GM19463 (cell line): ENCODE data around the gene RUBCN.
"Not testable (repeated sequence)": the region's sequence is repeated elsewhere in the genome, so short reads cannot be mapped to it uniquely, and the experiment has no call there.

Source experiments
- ATAC-seq: cut with Tn5 transposase; IDR thresholded peaks from one replicate; pipeline ENCODE4 v1.9.1; 2021; ENCODE audit warnings: mild to moderate bottlenecking, moderate library complexity; ENCODE audit not compliant: unreplicated experiment

Gene RUBCN

DNA sequence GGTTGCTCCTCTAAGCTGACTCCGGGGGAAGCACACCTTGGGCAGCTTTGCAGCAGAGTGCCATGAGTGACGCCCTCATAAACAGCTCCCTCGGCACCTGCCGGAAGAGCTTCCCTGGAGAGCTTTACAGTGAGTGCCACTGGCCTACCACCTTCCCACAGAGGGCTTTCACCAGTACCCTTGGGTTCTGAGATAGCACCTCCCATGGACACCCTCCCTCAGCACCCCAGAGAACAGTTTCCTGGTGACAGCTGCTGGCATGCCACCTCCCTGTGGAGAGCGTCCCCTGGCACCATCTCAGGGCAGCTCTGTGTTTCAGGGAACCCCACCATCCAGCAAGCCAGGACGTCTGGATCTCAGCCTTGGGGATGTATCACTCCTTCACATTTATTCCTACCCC is 49.1 kb downstream of the RUBCN start:
- ATAC-seq: no peak

- ATAC-seq: no peak
These were observed 49.8 kb downstream of the RUBCN start for GRCh38 chr3:197686899-197687298.

- ATAC-seq: no peak
These were observed 51.2 kb downstream of the RUBCN start for GRCh38 chr3:197685546-197685945.

DNA sequence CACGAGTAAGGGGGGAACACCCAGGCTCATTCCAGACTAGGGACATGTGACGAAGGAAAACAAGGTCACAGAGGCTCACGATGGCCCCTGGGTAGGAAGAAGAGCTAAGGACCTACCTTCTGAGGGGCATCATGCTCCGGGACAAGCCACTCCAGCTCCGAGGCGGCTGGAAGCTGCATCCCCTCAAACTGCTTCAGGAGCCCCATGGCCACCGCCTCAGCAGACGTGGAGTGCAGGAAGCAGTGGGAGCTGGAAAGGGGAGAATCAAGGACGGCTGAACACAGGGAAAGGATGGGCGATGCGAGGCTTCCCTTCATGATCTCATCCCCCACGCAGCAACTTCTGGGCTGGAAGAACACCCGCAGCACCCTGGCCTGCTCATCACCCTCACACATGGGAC is 53.5 kb downstream of the RUBCN start:
- ATAC-seq: no peak

- no peak for ATAC-seq
These were observed 54.0 kb downstream of the RUBCN start for GRCh38 chr3:197682713-197683112.

GRCh38 chr3:197680955-197681521 is 55.7 kb downstream of the RUBCN start:
- no peak for ATAC-seq

DNA sequence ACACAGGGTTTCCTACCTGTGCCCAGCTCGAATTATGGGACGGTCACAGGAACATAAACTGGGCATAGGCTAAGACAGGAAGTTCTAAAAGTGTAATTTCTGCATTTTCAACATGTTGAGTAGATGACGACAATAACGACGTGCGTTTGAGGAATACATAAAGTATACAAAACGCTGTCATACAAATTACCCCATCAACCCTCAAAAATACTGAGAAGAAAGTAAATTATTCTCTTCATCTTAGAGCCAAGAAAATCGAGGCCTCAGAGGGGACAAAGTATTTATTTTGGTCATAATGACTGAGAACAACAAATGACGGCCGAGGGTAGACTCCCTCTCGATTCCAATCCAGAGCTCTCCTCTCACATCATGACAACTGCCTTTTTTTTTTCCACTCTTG is 60.8 kb downstream of the RUBCN start:
- ATAC-seq: no peak

- ATAC-seq: no peak
These were observed 61.2 kb downstream of the RUBCN start for GRCh38 chr3:197675563-197675860.

DNA sequence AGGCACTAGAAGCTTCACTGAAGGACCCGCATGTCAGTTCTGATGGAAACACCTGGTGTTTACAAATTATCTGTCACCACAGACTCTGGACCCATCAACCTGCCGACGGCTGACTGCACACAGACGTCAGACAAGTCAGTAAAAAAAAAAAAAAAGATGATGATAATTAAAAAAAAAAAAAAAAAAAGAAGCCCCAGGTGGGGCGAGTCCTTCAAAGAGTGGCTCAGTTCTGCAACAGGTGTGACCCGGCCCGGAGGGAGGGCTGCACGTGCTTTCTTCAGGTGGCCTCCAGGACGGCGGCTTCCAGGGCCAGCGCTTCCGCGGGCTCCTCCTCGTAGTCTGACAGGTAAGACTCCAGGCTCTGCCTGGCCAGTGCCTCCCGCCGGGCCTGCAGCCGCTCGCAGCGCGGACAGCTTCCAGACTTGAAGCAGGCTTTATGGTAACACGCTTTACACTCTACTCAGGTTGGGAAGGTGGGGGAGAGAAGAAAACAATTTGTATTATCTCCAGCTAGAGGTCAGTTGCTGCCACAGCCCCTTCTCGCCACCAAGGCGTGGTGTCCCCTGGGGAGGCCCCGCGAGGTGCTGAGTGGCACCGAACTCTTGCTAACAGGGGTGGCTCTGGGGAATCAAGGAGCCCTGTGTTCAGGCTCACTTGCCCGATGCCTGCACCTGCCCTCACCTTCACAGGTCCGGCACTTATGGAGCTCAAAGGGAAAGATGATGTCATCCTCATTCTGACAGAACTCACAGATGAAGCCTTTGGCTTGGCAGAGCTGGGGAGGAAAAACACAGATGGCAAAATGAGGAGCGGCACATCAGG is 61.8 kb downstream of the RUBCN start:
- ATAC-seq: no peak

DNA sequence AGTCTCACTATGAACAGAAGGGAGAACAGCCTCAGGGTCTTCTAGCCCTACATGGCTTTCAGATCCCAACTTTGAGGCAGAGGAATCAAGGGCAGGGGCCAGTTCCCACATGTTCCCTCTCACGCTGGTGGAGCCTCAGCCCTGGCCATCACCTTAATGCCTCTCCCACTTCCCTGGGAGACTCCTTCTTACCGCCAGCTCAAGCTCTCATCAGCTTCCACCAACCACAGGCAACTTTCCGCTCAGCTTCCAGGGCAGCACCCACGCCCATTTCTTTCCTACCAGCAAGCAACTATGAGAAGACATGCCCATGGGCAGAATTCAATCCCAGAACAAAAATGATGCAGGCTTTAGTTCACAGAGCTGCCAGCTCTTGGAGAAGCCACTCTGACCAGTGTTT is 63.5 kb downstream of the RUBCN start:
- no peak for ATAC-seq

GRCh38 chr3:197670361-197670760 is 66.3 kb downstream of the RUBCN start:
- no peak for ATAC-seq

GRCh38 chr3:197667968-197668367 is 68.7 kb downstream of the RUBCN start:
- no peak for ATAC-seq

DNA sequence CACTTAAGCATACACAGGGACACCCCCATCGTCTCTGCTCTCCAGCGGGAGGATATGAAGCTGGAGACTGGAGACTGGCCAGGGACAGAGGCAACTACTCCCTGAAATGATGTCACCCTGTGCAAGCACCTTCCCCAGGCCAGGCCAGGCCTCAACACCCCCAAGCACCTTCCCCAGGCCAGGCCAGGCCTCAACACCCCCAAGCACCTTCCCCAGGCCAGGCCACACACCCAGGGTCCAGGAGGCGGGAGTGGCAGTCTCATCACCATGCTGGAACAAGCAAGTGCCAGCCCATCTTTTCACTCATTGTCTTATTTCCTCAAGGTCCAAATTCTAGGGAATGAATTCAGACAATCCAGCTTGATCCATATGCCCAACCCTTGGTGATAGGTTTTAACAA is 69.4 kb downstream of the RUBCN start:
- not testable (repeated sequence) for ATAC-seq

- ATAC-seq: not testable (repeated sequence)
These were observed 70.4 kb downstream of the RUBCN start for GRCh38 chr3:197666221-197666842.

DNA sequence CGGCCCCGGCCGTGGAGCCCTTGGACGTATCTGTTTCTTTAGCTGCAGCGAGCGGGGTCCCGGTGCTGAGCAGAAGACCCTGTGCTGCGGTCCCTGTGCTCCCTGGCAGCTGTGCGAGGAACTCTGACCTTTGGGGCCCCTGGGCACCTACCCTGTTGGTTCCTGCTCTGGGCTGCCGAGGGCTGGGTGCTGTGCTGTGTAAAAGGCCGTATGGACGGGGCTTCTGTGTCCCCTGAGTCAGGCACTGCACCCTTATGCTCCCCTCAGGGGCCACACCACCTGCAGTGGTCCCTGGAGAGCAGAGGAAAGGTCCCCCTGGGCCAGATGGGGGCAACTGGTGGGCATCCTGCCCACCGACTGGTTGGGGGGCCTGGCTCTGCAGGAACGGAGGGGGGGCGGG is 71.2 kb downstream of the RUBCN start:
- ATAC-seq: peak; percentile 6

DNA sequence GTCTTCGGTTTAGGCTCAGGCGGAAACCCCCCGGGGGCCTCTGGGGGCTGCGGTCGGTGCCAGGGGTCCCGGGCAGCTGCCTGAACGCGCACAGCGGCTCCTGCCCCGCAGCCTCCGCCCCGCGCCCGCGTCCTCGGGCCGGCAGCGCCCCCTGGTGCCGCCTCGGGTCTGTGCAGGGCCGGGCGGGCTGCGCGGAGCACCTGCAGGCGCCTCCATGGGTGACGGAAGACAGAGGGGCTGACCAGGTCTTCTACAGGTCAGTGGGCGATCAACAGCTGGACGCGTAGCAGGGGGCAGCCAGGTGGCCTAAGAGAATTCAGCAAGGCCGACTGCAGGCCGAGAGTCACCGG is 71.6 kb downstream of the RUBCN start:
- ATAC-seq: peak; percentile 89

GRCh38 chr3:197664414-197665141 is 72.1 kb downstream of the RUBCN start:
- peak; percentile 40 for ATAC-seq

- not testable (repeated sequence) for ATAC-seq
These were observed 73.2 kb downstream of the RUBCN start for GRCh38 chr3:197663367-197664140.

GRCh38 chr3:197662352-197662751 is 74.4 kb downstream of the RUBCN start:
- not testable (repeated sequence) for ATAC-seq

- not testable (repeated sequence) for ATAC-seq
These were observed 74.8 kb downstream of the RUBCN start for GRCh38 chr3:197661874-197662273.

DNA sequence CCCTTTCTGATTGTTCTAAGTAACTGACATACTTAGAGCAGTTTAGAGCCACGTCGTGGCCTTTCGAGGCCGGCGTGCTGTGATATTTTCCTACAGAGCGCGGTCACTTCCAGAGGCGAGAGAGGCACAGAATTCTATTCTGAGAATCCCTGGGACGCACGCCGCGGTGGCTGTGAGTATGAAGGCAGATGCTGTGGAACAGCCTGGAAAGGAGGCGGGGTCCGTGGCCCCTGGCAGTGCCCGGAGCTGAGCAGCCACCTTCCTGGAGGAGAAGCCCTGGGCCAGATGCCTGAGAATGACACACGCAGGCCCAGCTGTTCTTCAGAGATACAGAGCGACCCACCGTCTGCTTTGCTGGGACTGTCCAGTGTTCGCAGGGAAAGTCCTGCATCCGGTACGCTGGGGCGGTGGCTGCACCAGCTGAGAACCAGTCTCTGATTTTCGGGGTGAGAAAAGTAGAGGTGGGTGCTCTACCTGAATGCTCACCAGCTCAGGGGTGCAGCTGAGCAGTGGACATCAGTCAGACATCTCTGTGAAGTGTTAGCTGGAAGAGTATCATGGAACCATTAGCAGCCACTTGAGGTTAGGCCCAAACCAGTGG is 75.4 kb downstream of the RUBCN start:
- not testable (repeated sequence) for ATAC-seq
